Measurements from ENCODE around the gene NRXN3. TPM values are rescaled to one million over a fixed set of nuclear protein-coding genes. Genes with fewer than 3 reads are reported as not detected.

NRXN3 gene
- polyA plus RNA-seq, 1 donor from 2014 or later, result 110 TPM

DNA sequence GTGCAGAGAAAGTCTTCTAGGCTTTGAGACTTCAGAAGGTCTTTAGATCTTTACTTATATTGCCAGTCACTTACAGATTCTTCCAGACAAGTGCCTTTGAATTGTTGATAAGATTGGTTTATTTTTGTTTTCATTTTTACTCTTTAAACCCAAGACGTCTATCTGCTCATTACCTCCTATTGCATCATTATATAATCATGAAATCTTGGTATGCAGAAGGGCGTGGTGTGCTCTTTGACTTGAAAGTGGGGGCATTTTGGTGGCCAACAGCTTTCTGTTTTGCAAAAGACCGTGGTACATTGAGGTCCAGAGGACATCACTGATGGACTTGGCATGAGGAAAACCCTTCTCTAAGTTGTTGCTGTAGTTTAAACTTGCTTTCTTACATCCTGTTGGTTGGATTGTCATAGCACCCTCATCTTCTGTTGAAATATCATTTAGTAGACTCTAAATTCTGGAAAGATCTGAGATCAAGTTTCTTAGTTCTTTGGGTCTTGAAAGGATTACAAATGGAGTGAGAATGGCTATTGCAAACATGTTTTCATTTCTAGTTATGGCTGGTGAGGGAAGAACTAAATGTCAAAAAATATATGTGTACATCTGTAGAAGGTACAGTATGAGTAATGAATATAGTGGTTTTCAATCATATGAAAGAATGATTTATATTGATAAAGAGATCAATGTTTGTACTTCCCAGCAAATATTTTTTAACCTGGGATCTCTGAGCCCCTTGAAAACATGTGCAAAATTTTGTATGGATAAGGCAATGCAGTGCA, 441.8 kb downstream of the NRXN3 start:
- Histone ChIP-seq H3K9me2 (ENCODE audit: insufficient read depth, low read length) (no peaks in the 10 kb centered on the region), H3F3A (ENCODE audit: insufficient read depth, low read length, poor library complexity, severe bottlenecking) (no peaks in the 10 kb centered on the region), H3K36me3 (ENCODE audit: insufficient read depth, low read length) (no peaks in the 10 kb centered on the region), H3K27ac (ENCODE audit: low read length) (peak overlapping the region; percentile 86), H4K20me1 (ENCODE audit: insufficient read depth) (no peaks in the 10 kb centered on the region), H3K9ac (ENCODE audit: low read length) (no peak overlapping the region), H3K4me2 (ENCODE audit: low read length) (peak overlapping the region; percentile 77), H2AFZ (ENCODE audit: low read depth, low read length) (peak overlapping the region; percentile 15), H3K27me3 (ENCODE audit: insufficient read depth, low read depth, low read length) (no peaks in the 10 kb centered on the region), H3K4me3 (ENCODE audit: low read length) (peak overlapping the region; percentile 43), H3K9me3 (ENCODE audit: low read length) (no peaks in the 10 kb centered on the region), H3K79me2 (replicated peaks; ENCODE audit: insufficient read depth, low read length) (peaks cover 4% of the 10 kb centered on the region)
- TF ChIP-seq RAD21 (conservative IDR thresholded peaks at IDR 0.05), result no peak
- no peak for TF ChIP-seq MXI1 (conservative IDR thresholded peaks at IDR 0.05; ENCODE audit: poor library complexity, severe bottlenecking)
- TF ChIP-seq, protein P1, sequence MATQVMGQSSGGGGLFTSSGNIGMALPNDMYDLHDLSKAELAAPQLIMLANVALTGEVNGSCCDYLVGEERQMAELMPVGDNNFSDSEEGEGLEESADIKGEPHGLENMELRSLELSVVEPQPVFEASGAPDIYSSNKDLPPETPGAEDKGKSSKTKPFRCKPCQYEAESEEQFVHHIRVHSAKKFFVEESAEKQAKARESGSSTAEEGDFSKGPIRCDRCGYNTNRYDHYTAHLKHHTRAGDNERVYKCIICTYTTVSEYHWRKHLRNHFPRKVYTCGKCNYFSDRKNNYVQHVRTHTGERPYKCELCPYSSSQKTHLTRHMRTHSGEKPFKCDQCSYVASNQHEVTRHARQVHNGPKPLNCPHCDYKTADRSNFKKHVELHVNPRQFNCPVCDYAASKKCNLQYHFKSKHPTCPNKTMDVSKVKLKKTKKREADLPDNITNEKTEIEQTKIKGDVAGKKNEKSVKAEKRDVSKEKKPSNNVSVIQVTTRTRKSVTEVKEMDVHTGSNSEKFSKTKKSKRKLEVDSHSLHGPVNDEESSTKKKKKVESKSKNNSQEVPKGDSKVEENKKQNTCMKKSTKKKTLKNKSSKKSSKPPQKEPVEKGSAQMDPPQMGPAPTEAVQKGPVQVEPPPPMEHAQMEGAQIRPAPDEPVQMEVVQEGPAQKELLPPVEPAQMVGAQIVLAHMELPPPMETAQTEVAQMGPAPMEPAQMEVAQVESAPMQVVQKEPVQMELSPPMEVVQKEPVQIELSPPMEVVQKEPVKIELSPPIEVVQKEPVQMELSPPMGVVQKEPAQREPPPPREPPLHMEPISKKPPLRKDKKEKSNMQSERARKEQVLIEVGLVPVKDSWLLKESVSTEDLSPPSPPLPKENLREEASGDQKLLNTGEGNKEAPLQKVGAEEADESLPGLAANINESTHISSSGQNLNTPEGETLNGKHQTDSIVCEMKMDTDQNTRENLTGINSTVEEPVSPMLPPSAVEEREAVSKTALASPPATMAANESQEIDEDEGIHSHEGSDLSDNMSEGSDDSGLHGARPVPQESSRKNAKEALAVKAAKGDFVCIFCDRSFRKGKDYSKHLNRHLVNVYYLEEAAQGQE (IDR thresholded peaks at IDR 0.05; ENCODE audit: borderline replicate concordance), result no peak
- no peak for TF ChIP-seq POLR2AphosphoS5 (IDR thresholded peaks at IDR 0.05)
- TF ChIP-seq SMC3 (conservative IDR thresholded peaks at IDR 0.05; ENCODE audit: poor library complexity), result no peak
- TF ChIP-seq, protein P2, sequence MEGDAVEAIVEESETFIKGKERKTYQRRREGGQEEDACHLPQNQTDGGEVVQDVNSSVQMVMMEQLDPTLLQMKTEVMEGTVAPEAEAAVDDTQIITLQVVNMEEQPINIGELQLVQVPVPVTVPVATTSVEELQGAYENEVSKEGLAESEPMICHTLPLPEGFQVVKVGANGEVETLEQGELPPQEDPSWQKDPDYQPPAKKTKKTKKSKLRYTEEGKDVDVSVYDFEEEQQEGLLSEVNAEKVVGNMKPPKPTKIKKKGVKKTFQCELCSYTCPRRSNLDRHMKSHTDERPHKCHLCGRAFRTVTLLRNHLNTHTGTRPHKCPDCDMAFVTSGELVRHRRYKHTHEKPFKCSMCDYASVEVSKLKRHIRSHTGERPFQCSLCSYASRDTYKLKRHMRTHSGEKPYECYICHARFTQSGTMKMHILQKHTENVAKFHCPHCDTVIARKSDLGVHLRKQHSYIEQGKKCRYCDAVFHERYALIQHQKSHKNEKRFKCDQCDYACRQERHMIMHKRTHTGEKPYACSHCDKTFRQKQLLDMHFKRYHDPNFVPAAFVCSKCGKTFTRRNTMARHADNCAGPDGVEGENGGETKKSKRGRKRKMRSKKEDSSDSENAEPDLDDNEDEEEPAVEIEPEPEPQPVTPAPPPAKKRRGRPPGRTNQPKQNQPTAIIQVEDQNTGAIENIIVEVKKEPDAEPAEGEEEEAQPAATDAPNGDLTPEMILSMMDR (IDR thresholded peaks at IDR 0.05; ENCODE audit: poor library complexity, severe bottlenecking), result no peak
- no peak for TF ChIP-seq EP300 (conservative IDR thresholded peaks at IDR 0.05; ENCODE audit: poor library complexity, severe bottlenecking)
- TF ChIP-seq EZH2 (IDR thresholded peaks at IDR 0.05; ENCODE audit: borderline replicate concordance, insufficient read depth, low read length, poor library complexity, severe bottlenecking), result no peak
- TF ChIP-seq TAF1 (IDR thresholded peaks at IDR 0.05; ENCODE audit: low read depth), result no peak

- no peak overlapping the region for H3K4me3 ChIP-seq (ENCODE audit: low read length)
- H3K27me3 ChIP-seq (ENCODE audit: insufficient read depth, low read depth, low read length), result no peaks in the 10 kb centered on the region
- H3K36me3 ChIP-seq (ENCODE audit: insufficient read depth, low read length), result no peaks in the 10 kb centered on the region
- peaks cover 4% of the 10 kb centered on the region for H3K79me2 ChIP-seq (replicated peaks; ENCODE audit: insufficient read depth, low read length)
- H2AFZ ChIP-seq (ENCODE audit: low read depth, low read length), result no peak overlapping the region
- no peak overlapping the region for H3K9ac ChIP-seq (ENCODE audit: low read length)
- no peaks in the 10 kb centered on the region for H3F3A ChIP-seq (ENCODE audit: insufficient read depth, low read length, poor library complexity, severe bottlenecking)
- H3K27ac ChIP-seq (ENCODE audit: low read length), result peak overlapping the region; percentile 86
- no peak for TF ChIP-seq MXI1 (conservative IDR thresholded peaks at IDR 0.05; ENCODE audit: poor library complexity, severe bottlenecking)
- TF ChIP-seq RAD21 (conservative IDR thresholded peaks at IDR 0.05), result no peak
- no peak for TF ChIP-seq SMC3 (conservative IDR thresholded peaks at IDR 0.05; ENCODE audit: poor library complexity)
- TF ChIP-seq EP300 (conservative IDR thresholded peaks at IDR 0.05; ENCODE audit: poor library complexity, severe bottlenecking), result no peak
- TF ChIP-seq, protein P1 (IDR thresholded peaks at IDR 0.05; ENCODE audit: borderline replicate concordance), result no peak
- H3K9me3 ChIP-seq (ENCODE audit: low read length), result no peaks in the 10 kb centered on the region
- H3K9me2 ChIP-seq (ENCODE audit: insufficient read depth, low read length), result no peaks in the 10 kb centered on the region
- H3K4me2 ChIP-seq (ENCODE audit: low read length), result no peak overlapping the region
- H4K20me1 ChIP-seq (ENCODE audit: insufficient read depth), result no peaks in the 10 kb centered on the region
Observed at GRCh38 chr14:78612666-78613065, 442.5 kb downstream of the NRXN3 start.
